Neural progenitor cell (in vitro differentiated cells): ENCODE measurements around the gene UBR4. TPM values are rescaled to one million over a fixed set of nuclear protein-coding genes. Genes with fewer than 3 reads are reported as not detected.

ENCODE experiments used
- DNase-seq: peaks from one replicate; pipeline ENCODE4 v3.0.0-alpha.2; 2016; ENCODE audit warnings: low spot score
- H2AFZ ChIP-seq: fragments of 200-600 bp; sonication (generic); replicated peaks from 2 replicates; pipeline ENCODE4 v1.6.1; 2016; ENCODE audit warnings: antibody characterized with exemption
- H3F3A ChIP-seq: fragments of 200-600 bp; sonication (generic); 2 replicates; pipeline ENCODE4 v1.6.1; 2016; ENCODE audit warnings: antibody characterized with exemption, low read depth
- H3K27ac ChIP-seq: fragments of 200-600 bp; sonication (generic); 2 replicates; pipeline ENCODE4 v1.5.1; 2016; ENCODE audit warnings: mild to moderate bottlenecking
- H3K27me3 ChIP-seq: fragments of 200-600 bp; sonication (generic); 2 replicates; pipeline ENCODE4 v1.6.1; 2016; ENCODE audit warnings: mild to moderate bottlenecking, moderate library complexity
- H3K36me3 ChIP-seq: fragments of 200-600 bp; sonication (generic); 2 replicates; pipeline ENCODE4 v1.5.1; 2016
- H3K4me1 ChIP-seq: fragments of 200-600 bp; sonication (generic); 2 replicates; pipeline ENCODE4 v1.6.1; 2016; ENCODE audit warnings: mixed run types
- H3K4me2 ChIP-seq: fragments of 200-600 bp; sonication (generic); 2 replicates; pipeline ENCODE4 v1.6.1; 2016
- H3K4me3 ChIP-seq: fragments of 200-600 bp; sonication (generic); 2 replicates; pipeline ENCODE4 v1.5.1; 2016
- H3K79me2 ChIP-seq: fragments of 200-600 bp; sonication (generic); 2 replicates; pipeline ENCODE4 v1.6.1; 2016; ENCODE audit warnings: low read depth
- H3K9ac ChIP-seq: fragments of 200-600 bp; sonication (generic); 2 replicates; pipeline ENCODE4 v1.6.1; 2016
- H3K9me3 ChIP-seq: fragments of 200-600 bp; sonication (generic); 2 replicates; pipeline ENCODE4 v1.5.1; 2016; ENCODE audit warnings: low read depth
- H4K20me1 ChIP-seq: fragments of 200-600 bp; sonication (generic); 2 replicates; pipeline ENCODE4 v1.6.1; 2016; ENCODE audit warnings: low read depth
- H3K27ac Mint-ChIP-seq: 3 replicates; pipeline ENCODE4 v1.8.0; 2021; ENCODE audit warnings: mixed read lengths
- H3K27me3 Mint-ChIP-seq: 2 replicates; pipeline ENCODE4 v1.8.0; 2022; ENCODE audit warnings: low read depth, mild to moderate bottlenecking, inconsistent platforms, moderate library complexity, mixed read lengths; ENCODE audit not compliant: insufficient read depth
- H3K36me3 Mint-ChIP-seq: 3 replicates; pipeline ENCODE4 v1.8.0; 2021; ENCODE audit warnings: mixed read lengths
- H3K4me1 Mint-ChIP-seq: 3 replicates; pipeline ENCODE4 v1.8.0; 2021; ENCODE audit warnings: mixed read lengths
- H3K4me3 Mint-ChIP-seq: 3 replicates; pipeline ENCODE4 v1.8.0; 2021; ENCODE audit warnings: mild to moderate bottlenecking, moderate library complexity, mixed read lengths
- H3K9me3 Mint-ChIP-seq: 3 replicates; pipeline ENCODE4 v1.8.0; 2020; ENCODE audit warnings: mixed read lengths
- EZH2 ChIP-seq: fragments of 200-600 bp; sonication (generic); IDR thresholded peaks from 2 replicates; pipeline ENCODE4 v1.6.1; 2017; ENCODE audit warnings: antibody characterized with exemption, mild to moderate bottlenecking, moderate library complexity
- EZH2phosphoT487 ChIP-seq: fragments of 200-600 bp; sonication (generic); IDR thresholded peaks from 2 replicates; pipeline ENCODE4 v1.6.1; 2017; ENCODE audit warnings: antibody characterized with exemption
- total RNA-seq: library from RNA; depleted of rRNA; stranded (reverse); fragments of >200 nt; gene quantifications from 2 replicates; pipeline ENCODE4 v1.2.3, GENCODE V29; 2015; ENCODE audit warnings: low replicate concordance
- TF ChIP-seq, protein P1 (sequence below): fragments of 200-600 bp; sonication (generic); IDR thresholded peaks from 2 replicates; pipeline ENCODE4 v1.5.1; 2017; ENCODE audit warnings: antibody characterized with exemption, mild to moderate bottlenecking

The UBR4 gene
- total RNA-seq, 1 donor from 2014 or later, result 71.2 TPM

DNA sequence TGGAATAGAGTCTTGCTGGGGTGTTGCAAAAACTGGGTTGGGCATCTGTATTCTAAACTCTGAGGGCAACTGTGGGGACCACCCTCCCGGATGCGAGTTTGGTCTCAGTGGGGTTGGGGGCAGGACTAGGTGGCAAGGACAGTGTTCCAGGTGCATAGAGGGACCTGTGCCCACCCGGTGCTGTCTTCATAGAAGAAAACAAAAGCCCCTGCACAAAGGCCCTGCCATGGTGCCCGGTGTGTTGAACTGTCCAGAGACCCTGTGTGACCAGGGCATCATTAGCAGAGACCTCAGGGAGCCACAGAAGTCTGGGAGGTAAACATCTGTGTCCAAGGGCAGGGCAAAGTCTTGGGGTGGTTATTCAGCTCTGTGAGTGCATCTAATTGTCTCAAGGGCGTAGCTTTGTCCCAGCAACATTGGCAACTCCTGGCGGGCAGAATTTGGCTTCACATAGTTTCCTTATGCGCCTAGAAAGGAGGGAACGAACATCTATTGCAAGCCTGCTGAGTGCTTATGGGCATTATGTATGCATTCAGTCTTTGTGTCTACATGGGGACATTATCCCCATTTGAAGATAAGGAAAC lies 181.4 kb downstream of the UBR4 start:
- Mint-ChIP-seq H3K4me3 (peak overlapping the region; percentile 15), H3K36me3 (no peaks in the 10 kb centered on the region), H3K27me3 (peaks cover 4% of the 10 kb centered on the region), H3K9me3 (peaks cover 1% of the 10 kb centered on the region), H3K4me1 (peaks cover 8% of the 10 kb centered on the region), H3K27ac (no peak overlapping the region)
- Histone ChIP-seq H3K9ac (no peak overlapping the region), H3K79me2 (no peaks in the 10 kb centered on the region), H3K36me3 (no peaks in the 10 kb centered on the region), H3F3A (no peaks in the 10 kb centered on the region), H3K4me3 (no peak overlapping the region), H4K20me1 (no peaks in the 10 kb centered on the region), H3K4me2 (no peak overlapping the region), H3K4me1 (peaks cover 4% of the 10 kb centered on the region), H3K27ac (no peak overlapping the region), H3K27me3 (no peaks in the 10 kb centered on the region), H2AFZ (no peak overlapping the region), H3K9me3 (no peaks in the 10 kb centered on the region)
- DNase-seq, result no peak
- TF ChIP-seq EZH2phosphoT487 (no peak), EZH2 (no peak)
- TF ChIP-seq, protein P1, sequence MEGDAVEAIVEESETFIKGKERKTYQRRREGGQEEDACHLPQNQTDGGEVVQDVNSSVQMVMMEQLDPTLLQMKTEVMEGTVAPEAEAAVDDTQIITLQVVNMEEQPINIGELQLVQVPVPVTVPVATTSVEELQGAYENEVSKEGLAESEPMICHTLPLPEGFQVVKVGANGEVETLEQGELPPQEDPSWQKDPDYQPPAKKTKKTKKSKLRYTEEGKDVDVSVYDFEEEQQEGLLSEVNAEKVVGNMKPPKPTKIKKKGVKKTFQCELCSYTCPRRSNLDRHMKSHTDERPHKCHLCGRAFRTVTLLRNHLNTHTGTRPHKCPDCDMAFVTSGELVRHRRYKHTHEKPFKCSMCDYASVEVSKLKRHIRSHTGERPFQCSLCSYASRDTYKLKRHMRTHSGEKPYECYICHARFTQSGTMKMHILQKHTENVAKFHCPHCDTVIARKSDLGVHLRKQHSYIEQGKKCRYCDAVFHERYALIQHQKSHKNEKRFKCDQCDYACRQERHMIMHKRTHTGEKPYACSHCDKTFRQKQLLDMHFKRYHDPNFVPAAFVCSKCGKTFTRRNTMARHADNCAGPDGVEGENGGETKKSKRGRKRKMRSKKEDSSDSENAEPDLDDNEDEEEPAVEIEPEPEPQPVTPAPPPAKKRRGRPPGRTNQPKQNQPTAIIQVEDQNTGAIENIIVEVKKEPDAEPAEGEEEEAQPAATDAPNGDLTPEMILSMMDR, result no peak

DNA sequence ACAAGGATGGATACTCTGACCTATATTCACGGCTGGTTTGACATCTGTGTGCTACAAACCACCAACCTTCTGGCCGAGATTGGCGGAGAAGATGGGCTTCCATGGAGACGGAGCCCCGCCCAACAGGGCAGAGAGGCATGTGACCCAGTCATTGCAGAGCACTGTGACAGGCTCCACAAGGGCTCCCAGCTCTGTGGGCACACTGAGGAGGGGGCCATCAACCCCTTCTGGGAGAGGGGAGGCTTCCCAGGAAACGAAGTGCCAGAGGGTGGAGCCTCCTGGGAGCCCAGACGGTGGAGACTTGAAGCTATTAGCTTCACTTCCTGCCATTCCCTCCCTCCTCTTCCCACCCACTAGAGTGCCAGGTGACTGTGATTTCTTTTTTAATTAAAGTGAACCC lies 182.0 kb downstream of the UBR4 start:
- Histone ChIP-seq H3K4me2 (peak overlapping the region; percentile 47), H3K9me3 (no peaks in the 10 kb centered on the region), H3K27ac (no peak overlapping the region), H3K9ac (no peak overlapping the region), H3K27me3 (no peaks in the 10 kb centered on the region), H3K79me2 (no peaks in the 10 kb centered on the region), H3K36me3 (no peaks in the 10 kb centered on the region), H3K4me3 (no peak overlapping the region), H4K20me1 (no peaks in the 10 kb centered on the region), H2AFZ (peak overlapping the region; percentile 94), H3F3A (no peaks in the 10 kb centered on the region), H3K4me1 (peaks cover 4% of the 10 kb centered on the region)
- no peak for DNase-seq
- peaks cover 8% of the 10 kb centered on the region for H3K4me1 Mint-ChIP-seq
- no peaks in the 10 kb centered on the region for H3K36me3 Mint-ChIP-seq
- H3K27me3 Mint-ChIP-seq, result peaks cover 4% of the 10 kb centered on the region
- no peak overlapping the region for H3K4me3 Mint-ChIP-seq
- no peak overlapping the region for H3K27ac Mint-ChIP-seq
- peaks cover 1% of the 10 kb centered on the region for H3K9me3 Mint-ChIP-seq
- TF ChIP-seq, protein P1, result no peak
- TF ChIP-seq EZH2 (no peak), EZH2phosphoT487 (no peak)

Other genes with a start within 250 kb of the UBR4 start
- 32.6 and 40.0 TPM in 2 replicates for gene EMC1, start 41.3 kb upstream of the UBR4 start, total RNA-seq
- gene MRTO4, start 41.5 kb upstream of the UBR4 start, total RNA-seq, result 23.2 and 33.9 TPM in 2 replicates
- 0.96 TPM in 1 of 2 replicates, not detected in the other for gene AKR7A3, start 78.5 kb upstream of the UBR4 start, total RNA-seq
- gene AKR7A2, start 101.9 kb upstream of the UBR4 start, total RNA-seq, result 37.5 and 92.3 TPM in 2 replicates
- gene SLC66A1, start 102.1 kb upstream of the UBR4 start, total RNA-seq, result 4.8 and 16.7 TPM in 2 replicates